HG02884 (cell line): ENCODE results near the gene COL6A2.
"Not testable (repeated sequence)": the region's sequence is repeated elsewhere in the genome, so short reads cannot be mapped to it uniquely, and the experiment has no call there.

Experiments used
- ATAC-seq: cut with Tn5 transposase; IDR thresholded peaks from one replicate; pipeline ENCODE4 v1.9.1; 2021; ENCODE audit warnings: mild to moderate bottlenecking, moderate library complexity; ENCODE audit not compliant: unreplicated experiment

The COL6A2 gene

DNA sequence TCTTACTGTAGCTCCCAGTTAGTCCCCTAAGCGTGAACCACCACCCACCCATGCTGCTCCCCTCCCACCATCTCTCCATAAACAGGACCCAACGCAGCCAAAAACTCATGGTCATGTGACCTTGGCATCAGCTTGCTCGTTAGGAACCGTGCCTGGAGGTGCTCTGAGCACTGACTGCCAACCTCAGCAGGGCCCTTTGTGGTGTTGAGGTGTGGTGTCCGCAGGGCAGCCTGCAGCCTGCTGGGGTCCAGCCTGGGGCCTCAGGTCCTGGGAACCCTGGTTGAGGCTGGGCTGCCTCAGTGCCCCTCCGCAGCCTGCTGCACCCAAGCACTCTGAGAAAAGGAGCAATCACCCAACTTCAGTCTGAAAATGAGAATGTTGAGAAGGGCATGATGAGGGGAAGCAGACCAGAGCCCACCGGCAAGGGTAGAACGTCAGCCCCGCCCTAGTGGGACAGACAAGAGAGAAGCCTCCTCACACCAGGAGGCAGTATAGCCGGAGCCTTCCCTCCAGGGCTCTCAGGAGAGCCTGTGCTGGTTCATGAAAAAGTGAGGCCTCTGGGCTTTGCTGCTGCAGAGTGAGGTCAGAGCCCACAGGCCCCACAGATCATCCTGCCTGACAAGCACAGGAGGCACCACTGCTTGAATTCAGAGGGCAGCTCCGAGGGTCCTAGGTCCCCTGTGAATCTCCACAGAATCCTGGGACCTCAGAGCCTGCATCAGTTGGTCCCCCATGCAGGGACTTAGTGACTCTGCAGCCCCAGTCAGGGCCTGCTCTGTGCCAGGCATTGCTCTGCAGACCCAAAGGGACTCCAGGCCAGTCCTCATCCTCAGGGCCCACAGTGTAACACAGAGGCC, 4.9 kb upstream of the COL6A2 start:
- ATAC-seq, result no peak

GRCh38 chr21:46093668-46094400, 4.1 kb upstream of the COL6A2 start:
- no peak for ATAC-seq

DNA sequence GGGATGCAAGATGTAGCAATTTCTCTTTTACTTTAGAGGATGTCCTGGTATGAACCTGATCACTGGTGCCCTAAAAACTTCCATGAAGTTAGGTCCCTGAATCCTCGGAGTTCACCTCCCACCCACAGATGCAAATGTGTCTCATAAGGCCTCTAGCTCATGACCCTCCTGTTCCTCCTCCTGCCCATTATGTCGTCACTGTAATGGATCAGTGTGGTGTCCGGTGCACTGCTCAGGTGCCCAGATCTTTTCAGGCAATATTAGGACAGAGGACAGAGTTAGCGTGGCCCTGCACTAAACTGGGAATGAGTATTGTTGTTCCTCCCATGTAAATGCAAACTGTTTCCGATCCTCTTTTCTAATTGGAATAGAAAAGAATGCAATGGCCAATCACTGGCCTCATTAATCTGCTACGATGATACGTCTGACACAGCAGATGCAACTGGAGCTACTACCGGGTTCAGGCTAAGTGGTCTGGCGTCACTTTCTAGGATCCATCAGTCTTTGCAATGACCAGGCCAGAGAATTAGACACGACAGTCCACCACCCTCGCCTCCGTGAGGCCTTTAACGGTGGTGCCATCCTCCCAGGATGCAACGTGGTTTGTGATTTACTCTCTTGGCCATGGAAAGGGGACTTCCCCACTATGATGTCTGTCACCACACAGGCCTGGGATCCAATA, 3.4 kb upstream of the COL6A2 start:
- no peak for ATAC-seq

GRCh38 chr21:46095083-46095719, 2.7 kb upstream of the COL6A2 start:
- ATAC-seq, result no peak

DNA sequence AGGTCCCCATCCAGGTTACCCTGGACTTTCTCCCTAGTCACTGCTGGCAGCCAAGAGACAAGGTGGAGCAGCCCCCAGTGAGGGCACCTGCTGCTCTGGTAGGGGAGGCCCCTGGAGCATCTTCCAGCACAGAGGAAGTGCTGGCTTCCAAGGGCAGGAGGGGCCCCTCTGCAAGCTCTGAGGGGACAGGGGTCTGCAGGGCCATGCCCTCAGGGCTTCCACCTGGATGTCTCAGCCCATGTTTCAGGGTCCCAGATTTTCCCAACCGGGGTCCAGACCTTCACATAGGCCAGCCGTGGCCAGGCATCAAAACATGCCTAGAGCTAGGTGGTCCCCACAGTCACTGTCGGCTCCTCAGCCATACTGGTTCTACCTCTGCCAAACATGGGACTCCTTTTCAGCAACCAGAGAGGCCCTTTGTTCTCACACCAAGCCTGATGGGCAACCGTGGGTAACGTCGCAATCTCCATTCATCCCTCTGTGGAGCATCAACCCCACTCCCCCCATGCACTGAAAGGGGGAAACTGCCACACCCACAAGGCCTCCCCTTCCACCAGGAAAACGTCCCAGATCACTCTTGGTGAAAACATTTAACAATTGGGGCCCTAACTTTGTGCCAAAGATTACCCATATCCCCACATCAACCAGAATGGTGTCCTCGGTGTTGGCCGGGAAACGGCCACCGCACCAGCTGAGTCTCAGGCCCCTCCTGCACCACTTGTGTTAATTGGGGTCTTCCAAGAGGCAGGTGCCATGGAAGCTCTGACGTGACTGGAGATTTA, 1.9 kb upstream of the COL6A2 start:
- ATAC-seq, result no peak

GRCh38 chr21:46096596-46097335, 1.1 kb upstream of the COL6A2 start:
- no peak for ATAC-seq

DNA sequence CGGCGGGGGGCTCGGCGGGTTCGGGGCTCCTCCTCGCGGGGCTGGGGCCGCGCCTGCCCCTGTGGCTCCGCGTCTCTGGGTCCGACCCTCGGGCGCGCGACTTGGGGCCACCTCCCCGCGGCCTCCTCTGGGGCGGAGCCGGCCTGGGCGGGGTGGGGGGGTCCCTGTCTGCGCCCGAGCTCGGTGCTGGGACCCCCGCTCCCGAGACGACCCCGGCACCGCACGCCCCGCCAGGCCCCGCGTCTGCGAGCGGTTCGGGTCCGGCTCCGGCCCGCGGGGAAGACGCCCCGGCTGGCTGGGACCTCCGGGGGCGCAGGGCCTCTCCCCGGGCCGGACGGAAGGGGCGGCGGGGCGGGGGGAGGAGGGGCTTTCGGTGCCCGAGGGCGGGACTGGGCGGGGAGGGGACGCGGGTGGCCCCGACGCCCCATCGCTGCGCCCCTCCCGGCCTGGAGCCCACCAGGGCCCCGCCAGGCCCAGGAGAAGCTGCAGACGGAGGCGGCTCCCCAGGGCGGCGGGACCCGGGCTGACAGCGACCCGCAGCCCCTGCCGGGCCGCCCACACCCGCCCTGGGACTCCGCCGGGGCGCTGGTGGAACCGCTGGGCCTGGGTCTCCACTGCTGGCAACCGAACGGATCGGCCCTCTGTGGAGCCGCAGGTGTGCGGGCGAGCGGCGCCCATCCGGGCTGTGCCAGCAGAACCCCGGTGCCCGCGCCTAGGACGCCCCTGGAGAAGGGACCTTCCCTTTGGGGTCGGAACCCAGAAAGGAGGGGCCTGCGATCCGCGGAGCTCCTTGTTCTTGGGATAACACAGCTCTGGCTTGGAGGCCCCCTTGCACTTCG, 610 bp downstream of the COL6A2 start:
- no peak for ATAC-seq

DNA sequence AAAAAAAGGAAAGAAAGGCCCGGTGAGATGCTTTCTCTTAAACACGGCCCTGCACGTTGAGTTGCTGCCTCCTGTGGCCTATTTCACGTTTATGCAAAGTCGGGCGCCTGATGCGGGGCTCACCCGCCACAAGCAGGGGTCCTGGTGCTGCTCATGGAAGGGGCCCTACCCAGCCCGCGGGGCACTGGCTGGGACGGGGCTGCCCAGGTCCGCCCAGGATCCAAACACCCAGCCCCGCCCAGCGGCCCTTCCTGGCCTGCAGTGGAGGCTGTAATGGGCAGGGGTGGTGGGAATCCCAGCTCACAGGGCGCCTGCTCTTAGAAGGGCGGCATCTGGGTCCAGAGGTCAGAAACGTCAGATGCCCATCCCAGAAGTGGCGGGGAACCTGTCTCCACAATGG, 1.6 kb downstream of the COL6A2 start:
- ATAC-seq, result no peak

DNA sequence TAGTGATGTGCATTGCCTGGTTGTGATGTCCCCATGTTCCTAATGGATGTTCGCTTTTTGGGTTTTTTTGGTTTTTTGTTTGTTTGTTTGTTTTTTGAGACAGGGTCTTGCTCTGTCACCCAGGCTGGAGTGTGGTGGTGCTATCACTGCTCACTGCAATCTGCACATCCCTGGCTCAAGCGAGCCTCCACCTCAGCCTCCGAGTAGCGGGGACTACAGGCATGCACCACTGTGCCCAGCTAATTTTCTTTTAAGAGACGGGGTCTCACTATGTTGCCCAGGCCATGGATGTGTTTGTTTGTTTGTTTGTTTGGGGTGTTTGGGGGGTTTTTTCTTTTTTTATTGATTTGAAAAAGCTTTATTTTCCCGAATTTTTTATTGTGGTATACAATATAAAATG, 2.1 kb downstream of the COL6A2 start:
- no peak for ATAC-seq

DNA sequence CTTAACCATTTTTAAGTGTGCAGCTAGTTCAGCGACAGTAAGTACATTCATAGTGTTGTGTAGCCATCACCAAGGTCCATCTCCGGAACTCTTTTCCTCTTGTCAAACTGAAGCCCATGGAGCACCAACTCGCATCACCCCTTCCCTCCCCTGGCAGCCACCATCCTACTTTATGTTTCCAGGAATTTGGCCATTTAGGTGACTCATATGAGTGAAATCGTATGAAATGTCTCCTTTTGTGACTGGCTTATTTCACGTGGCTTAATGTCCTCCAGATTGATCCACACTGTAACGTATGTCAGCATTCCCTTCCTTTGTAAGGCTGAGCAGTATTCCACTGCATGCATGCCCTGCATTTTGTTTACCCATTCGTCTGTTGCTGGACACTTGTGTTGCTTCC, 2.5 kb downstream of the COL6A2 start:
- no peak for ATAC-seq

- ATAC-seq, result no peak
Observed at GRCh38 chr21:46100906-46101305, 3.0 kb downstream of the COL6A2 start.

GRCh38 chr21:46104104-46104503, 6.2 kb downstream of the COL6A2 start:
- no peak for ATAC-seq

- ATAC-seq, result not testable (repeated sequence)
Observed at GRCh38 chr21:46107376-46107775, 9.5 kb downstream of the COL6A2 start.

GRCh38 chr21:46108827-46109312, 11.0 kb downstream of the COL6A2 start:
- ATAC-seq, result no peak

GRCh38 chr21:46109313-46110221, 11.7 kb downstream of the COL6A2 start:
- ATAC-seq, result no peak

- no peak for ATAC-seq
Observed at GRCh38 chr21:46110499-46111192, 12.7 kb downstream of the COL6A2 start.

GRCh38 chr21:46111193-46111571, 13.3 kb downstream of the COL6A2 start:
- ATAC-seq, result no peak
